Spleen (tissue), 11 donors: Measurements from ENCODE around the gene FARP1. TPM values are rescaled to one million over a fixed set of nuclear protein-coding genes. Genes with fewer than 3 reads are reported as not detected.
A peak's percentile ranks its signal among the peaks of the same experiment; 100 is the strongest.

Experiments
- DNase-seq: peaks from one replicate; pipeline ENCODE4 v3.0.0-alpha.2; 2020
- H3K27ac ChIP-seq, 8 donors: fragments of 200-600 bp; sonication (generic) in 7 of 8; 1 replicate in 4 of 8; 2 replicates in 4 of 8; pipeline versions ENCODE4 v1.5.0 to v1.8.0; 2016 to 2021; ENCODE audit warnings: inconsistent platforms in 4 of 8, mild to moderate bottlenecking in 4 of 8, moderate library complexity in 1 of 8
- H3K27me3 ChIP-seq, 7 donors: fragments of 200-600 bp; sonication (generic) in 6 of 7; replicated peaks in 1 of 7; 1 replicate in 4 of 7; 2 replicates in 3 of 7; pipeline versions ENCODE4 v1.5.0 to v1.8.0; 2016 to 2021; ENCODE audit warnings: inconsistent platforms in 3 of 7, mild to moderate bottlenecking in 1 of 7
- H3K36me3 ChIP-seq, 6 donors: fragments of 200-600 bp; sonication (generic) in 5 of 6; 1 replicate in 4 of 6; 2 replicates in 2 of 6; pipeline versions ENCODE4 v1.5.0 to v1.8.0; 2016 to 2021; ENCODE audit warnings: inconsistent platforms in 2 of 6
- H3K4me1 ChIP-seq, 6 donors: fragments of 200-600 bp; sonication (generic) in 5 of 6; 1 replicate in 3 of 6; 2 replicates in 3 of 6; pipeline versions ENCODE4 v1.5.0 to v1.8.0; 2016 to 2021; ENCODE audit warnings: inconsistent platforms in 3 of 6
- H3K4me3 ChIP-seq, 8 donors: fragments of 200-600 bp; sonication (generic) in 7 of 8; 1 replicate in 4 of 8; 2 replicates in 4 of 8; pipeline versions ENCODE4 v1.5.0 to v1.8.0; 2016 to 2021; ENCODE audit warnings: inconsistent platforms in 4 of 8, mild to moderate bottlenecking in 4 of 8, moderate library complexity in 2 of 8
- H3K9me3 ChIP-seq, 8 donors: fragments of 200-600 bp; sonication (generic) in 7 of 8; 1 replicate in 4 of 8; 2 replicates in 4 of 8; pipeline versions ENCODE4 v1.5.0 to v1.8.0; 2016 to 2021; ENCODE audit warnings: inconsistent platforms in 4 of 8
- CTCF ChIP-seq, 11 experiments: fragments of 200-600 bp in 7 of 11; fragments of 450-650 bp in 4 of 11; sonication (generic) in 4 of 11; IDR thresholded peaks in 8 of 11; conservative IDR thresholded peaks in 3 of 11; 1 replicate in 7 of 11; 2 replicates in 4 of 11; pipeline versions ENCODE4 v1.4.0 to v1.8.0; 2016 to 2021; ENCODE audit warnings: antibody characterized with exemption in 11 of 11, inconsistent platforms in 4 of 11, mild to moderate bottlenecking in 1 of 11
- POLR2A ChIP-seq, 3 donors: fragments of 450-650 bp; IDR thresholded peaks; one replicate each; pipeline ENCODE4 v1.5.1; 2017; ENCODE audit warnings: antibody characterized with exemption in 3 of 3, mild to moderate bottlenecking in 1 of 3
- POLR2AphosphoS5 ChIP-seq, 3 donors: sonication (generic); formaldehyde crosslinking; IDR thresholded peaks; one replicate each; pipeline ENCODE4 v1.5.1; 2017; ENCODE audit warnings: antibody characterized with exemption in 3 of 3
- WGBS, 5 donors: extraction: QIAGEN DNeasy Blood & Tissue Kit in 3 of 5; methylation state at CpG; one replicate each; pipeline versions ENCODE4 v1.1.5 to v1.1.7; 2013 to 2018; 5-methylcytosine and 5-hydroxymethylcytosine counted together
- intact Hi-C: fragments of 100-400 bp; cut with DNase I; formaldehyde crosslinking; loops from one replicate; pipeline ENCODE4 v1.15.0; 2023; ENCODE audit warnings: low total_unique reads
- polyA plus RNA-seq, 3 donors: library from polyadenylated mRNA; stranded (reverse); fragments of 200-250 nt; gene quantifications; one replicate each; pipeline ENCODE4 v1.2.1, GENCODE V29; 2013
- total RNA-seq, 7 donors: library from RNA; depleted of rRNA in 3 of 7; stranded (reverse); fragments of >200 nt in 3 of 7; fragmentation: NEBNext Ultra II Directional in 4 of 7; extraction: Animal tissue kit (Norgen Biotek cat#: 25700) in 4 of 7; gene quantifications; one replicate each; pipeline versions ENCODE4 v1.1.0 to v1.2.1, GENCODE V29; 2016 to 2021
- donor health status: healthy with polysubstance abuse.
- donor health status: DM: no; HTN: no; CAD: no; lungs with moderate emphysema.
- donor health status: DM: no; HTN: no; CAD: no.
- donor health status: Bipolar disorder and iron deficiency.
- donor health status: healthy.
- donor health status: DM: no; HTN: no; CAD: no.
- donor health status: DM: yes; HTN: yes; CAD: no.

FARP1 gene
- total and polyA plus RNA-seq, 10 donors = 3.7 to 60.9 (median 33.0) TPM

GRCh38 chr13:98188544-98189166 is 45.8 kb downstream of the FARP1 start:
- TF ChIP-seq POLR2A (IDR thresholded peaks at IDR 0.05) (no peak), CTCF (IDR thresholded peaks at IDR 0.05 in 8 of 11, conservative IDR thresholded peaks at IDR 0.05 in 3 of 11) (no peak)
- 85 to 93% (median 91%) methylated on average over 14 of the region's 14 CpGs for WGBS, 5 donors
- H3K9me3 ChIP-seq = no peaks in the 10 kb centered on the region

DNA sequence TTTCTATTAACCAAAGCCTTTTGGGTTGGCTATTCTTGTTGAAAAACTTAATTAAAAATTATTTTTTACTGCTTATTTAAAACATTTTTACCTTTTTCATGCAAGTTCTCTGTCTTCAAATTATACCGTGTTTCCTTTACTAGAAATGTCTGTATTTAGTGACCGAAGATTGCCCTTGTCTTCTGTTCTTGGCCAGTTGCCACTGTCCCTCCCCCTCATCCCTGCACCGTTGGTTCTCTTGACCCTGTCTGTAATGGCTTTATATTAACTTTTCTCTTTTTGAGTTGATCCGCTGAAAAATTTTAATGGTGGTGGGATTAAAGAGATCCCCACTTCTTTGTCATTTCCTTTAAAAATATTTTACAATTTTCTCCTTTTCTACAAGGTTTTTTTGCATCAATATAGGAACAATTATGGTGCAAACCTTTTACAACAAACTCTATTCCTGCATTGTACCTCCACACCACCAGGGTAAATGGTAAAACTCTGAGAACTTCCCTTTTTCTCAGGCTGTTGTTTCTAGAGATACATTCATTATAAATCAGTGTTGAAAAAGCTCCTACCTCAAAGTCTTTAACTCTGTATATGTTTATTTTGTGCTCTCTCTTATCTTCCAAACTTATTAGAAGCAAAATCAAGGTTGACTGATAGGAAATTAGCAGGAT is 47.1 kb downstream of the FARP1 start:
- DNase-seq = no peak
- Histone ChIP-seq H3K27me3 (no peaks in the 10 kb centered on the region), H3K4me3 (no peak overlapping the region), H3K27ac (peak overlapping the region in 5 of 8 donors; percentile 4 to 61 (median 36)), H3K4me1 (peaks cover 8 to 28% (median 18%) of the 10 kb centered on the region in 6 donors), H3K9me3 (no peaks in the 10 kb centered on the region), H3K36me3 (no peaks in the 10 kb centered on the region)
- TF ChIP-seq POLR2AphosphoS5 (IDR thresholded peaks at IDR 0.05) (no peak), CTCF (IDR thresholded peaks at IDR 0.05 in 8 of 11, conservative IDR thresholded peaks at IDR 0.05 in 3 of 11) (no peak), POLR2A (IDR thresholded peaks at IDR 0.05) (no peak)
- intact Hi-C loops = no loop called here
- whole genome bisulfite sequencing, 5 donors = 46 to 65% (median 54%) methylated on average over 4 of the region's 4 CpGs

More at GRCh38 chr13:98188544-98189166, 45.8 kb downstream of the FARP1 start:
- peak overlapping the region in 1 of 8 donors; percentile 42 for H3K27ac ChIP-seq
- intact Hi-C loops = no loop called here
- H3K4me3 ChIP-seq = no peak overlapping the region
- H3K4me1 ChIP-seq = peaks cover 8 to 28% (median 18%) of the 10 kb centered on the region in 6 donors
- DNase-seq = no peak
- H3K27me3 ChIP-seq = no peaks in the 10 kb centered on the region
- no peaks in the 10 kb centered on the region for H3K36me3 ChIP-seq

GRCh38 chr13:98190889-98191444 is 48.1 kb downstream of the FARP1 start:
- no peaks in the 10 kb centered on the region for H3K9me3 ChIP-seq
- intact Hi-C loops = no loop called here
- WGBS, 5 donors = 56 to 74% (median 66%) methylated on average over 11 of the region's 11 CpGs
- no peak for DNase-seq
- peak overlapping the region in 7 of 8 donors; percentile 10 to 61 (median 36) for H3K27ac ChIP-seq
- H3K4me3 ChIP-seq = no peak overlapping the region
- H3K36me3 ChIP-seq = no peaks in the 10 kb centered on the region
- H3K4me1 ChIP-seq = peaks cover 8 to 28% (median 18%) of the 10 kb centered on the region in 6 donors
- peak in 1 of 3 donors; percentile 50 for TF ChIP-seq POLR2AphosphoS5 (IDR thresholded peaks at IDR 0.05)
- no peak for TF ChIP-seq CTCF (IDR thresholded peaks at IDR 0.05 in 8 of 11, conservative IDR thresholded peaks at IDR 0.05 in 3 of 11)
- H3K27me3 ChIP-seq = no peaks in the 10 kb centered on the region

GRCh38 chr13:98192008-98192407 is 49.1 kb downstream of the FARP1 start:
- Histone ChIP-seq H3K27me3 (no peaks in the 10 kb centered on the region), H3K27ac (no peak overlapping the region), H3K9me3 (no peaks in the 10 kb centered on the region), H3K4me1 (peaks cover 8 to 28% (median 18%) of the 10 kb centered on the region in 6 donors), H3K4me3 (no peak overlapping the region), H3K36me3 (no peaks in the 10 kb centered on the region)
- no peak for DNase-seq
- intact Hi-C loops = no loop called here
- 56 to 96% (median 79%) methylated on average over 2 of the region's 2 CpGs for WGBS, 5 donors
- TF ChIP-seq POLR2A (IDR thresholded peaks at IDR 0.05) (no peak), POLR2AphosphoS5 (IDR thresholded peaks at IDR 0.05) (no peak), CTCF (IDR thresholded peaks at IDR 0.05 in 8 of 11, conservative IDR thresholded peaks at IDR 0.05 in 3 of 11) (no peak)
